Natural killer cell (primary cell): Measurements from ENCODE around the gene AGBL4. TPM values are rescaled to one million over a fixed set of nuclear protein-coding genes. Genes with fewer than 3 reads are reported as not detected.

Source experiments
- ATAC-seq, 3 donors: fragments of 150-1000 bp in 2 of 3; fragments of 200-7000 bp in 1 of 3; cut with Tn5 transposase; 1 replicate in 1 of 3; 2 replicates in 2 of 3; pipeline ENCODE4 v1.10.0; 2021; ENCODE audit warnings: mild to moderate bottlenecking in 2 of 3, moderate library complexity in 2 of 3
- DNase-seq, 2 donors: peaks; one replicate each; pipeline versions ENCODE4 v3.0.0 to v3.0.0-alpha.2; 2013 to 2021; ENCODE audit warnings: mixed read lengths in 1 of 2
- H3K27ac ChIP-seq: one replicate; pipeline ENCODE4 v1.5.1; 2013; ENCODE audit warnings: mild to moderate bottlenecking, low read length
- H3K27me3 ChIP-seq: one replicate; pipeline ENCODE4 v1.6.1; 2013; ENCODE audit warnings: low read length; ENCODE audit not compliant: control insufficient read depth, insufficient read depth
- H3K36me3 ChIP-seq: one replicate; pipeline ENCODE4 v1.6.1; 2013; ENCODE audit warnings: low read length; ENCODE audit not compliant: control insufficient read depth, insufficient read depth
- H3K4me1 ChIP-seq: one replicate; pipeline ENCODE4 v1.6.1; 2013; ENCODE audit warnings: low read length; ENCODE audit not compliant: control insufficient read depth, insufficient read depth
- H3K4me3 ChIP-seq: one replicate; pipeline ENCODE4 v1.5.1; 2013; ENCODE audit warnings: low read length
- H3K9me3 ChIP-seq: one replicate; pipeline ENCODE4 v1.6.1; 2013; ENCODE audit warnings: low read length; ENCODE audit not compliant: control insufficient read depth, insufficient read depth
- H3K27ac Mint-ChIP-seq, 2 donors: one replicate each; pipeline ENCODE4 v1.8.0; 2022; ENCODE audit warnings: mild to moderate bottlenecking in 2 of 2, mixed read lengths in 2 of 2, moderate library complexity in 1 of 2
- H3K27me3 Mint-ChIP-seq, 2 donors: one replicate each; pipeline ENCODE4 v1.8.0; 2022; ENCODE audit warnings: low read depth in 2 of 2, mixed read lengths in 2 of 2
- H3K36me3 Mint-ChIP-seq: one replicate; pipeline ENCODE4 v1.8.0; 2022; ENCODE audit warnings: mixed read lengths
- H3K4me1 Mint-ChIP-seq, 2 donors: one replicate each; pipeline ENCODE4 v1.8.0; 2022; ENCODE audit warnings: mixed read lengths in 2 of 2
- H3K4me3 Mint-ChIP-seq: one replicate; pipeline ENCODE4 v1.8.0; 2022; ENCODE audit warnings: mild to moderate bottlenecking, moderate library complexity, mixed read lengths
- H3K9me3 Mint-ChIP-seq, 2 donors: one replicate each; pipeline ENCODE4 v1.8.0; 2022; ENCODE audit warnings: mixed read lengths in 2 of 2
- WGBS: methylation state at CpG from one replicate; pipeline ENCODE4 v1.1.7; 2013; ENCODE audit warnings: missing lambda C conversion rate; ENCODE audit not compliant: insufficient coverage; 5-methylcytosine and 5-hydroxymethylcytosine counted together
- intact Hi-C: fragments of 100-400 bp; cut with micrococcal nuclease; formaldehyde crosslinking; loops from one replicate; pipeline ENCODE4 v1.14.2; 2022
- total RNA-seq, 4 donors: library from RNA; stranded (reverse); fragments of 120-200 nt in 1 of 4; gene quantifications; one replicate each; pipeline versions ENCODE4 v1.2.3 to v1.2.4, GENCODE V29; 2013 to 2022
- TF ChIP-seq, protein P1 (sequence below): fragments of 200-600 bp; IDR thresholded peaks from one replicate; pipeline ENCODE4 v1.8.0; 2022; ENCODE audit warnings: antibody characterized with exemption

AGBL4 gene
- total RNA-seq, 3 donors from 2014 or later (not counting 1 experiment from before 2014, with no cell fraction given), result not detected

GRCh38 chr1:48670234-48671020, 1353.3 kb downstream of the AGBL4 start:
- Mint-ChIP-seq H3K27me3 (peaks cover 0 to 10% of the 10 kb centered on the region in 2 donors), H3K4me3 (no peak overlapping the region), H3K9me3 (no peaks in the 10 kb centered on the region), H3K4me1 (no peaks in the 10 kb centered on the region), H3K27ac (no peak overlapping the region), H3K36me3 (no peaks in the 10 kb centered on the region)
- DNase-seq (no peak), ATAC-seq (no peak)
- Histone ChIP-seq H3K4me1 (no peaks in the 10 kb centered on the region), H3K27me3 (no peaks in the 10 kb centered on the region), H3K4me3 (no peak overlapping the region), H3K36me3 (no peaks in the 10 kb centered on the region), H3K27ac (no peak overlapping the region), H3K9me3 (no peaks in the 10 kb centered on the region)
- 76% methylated on average over 5 of the region's 5 CpGs for WGBS
- TF ChIP-seq, protein P1, sequence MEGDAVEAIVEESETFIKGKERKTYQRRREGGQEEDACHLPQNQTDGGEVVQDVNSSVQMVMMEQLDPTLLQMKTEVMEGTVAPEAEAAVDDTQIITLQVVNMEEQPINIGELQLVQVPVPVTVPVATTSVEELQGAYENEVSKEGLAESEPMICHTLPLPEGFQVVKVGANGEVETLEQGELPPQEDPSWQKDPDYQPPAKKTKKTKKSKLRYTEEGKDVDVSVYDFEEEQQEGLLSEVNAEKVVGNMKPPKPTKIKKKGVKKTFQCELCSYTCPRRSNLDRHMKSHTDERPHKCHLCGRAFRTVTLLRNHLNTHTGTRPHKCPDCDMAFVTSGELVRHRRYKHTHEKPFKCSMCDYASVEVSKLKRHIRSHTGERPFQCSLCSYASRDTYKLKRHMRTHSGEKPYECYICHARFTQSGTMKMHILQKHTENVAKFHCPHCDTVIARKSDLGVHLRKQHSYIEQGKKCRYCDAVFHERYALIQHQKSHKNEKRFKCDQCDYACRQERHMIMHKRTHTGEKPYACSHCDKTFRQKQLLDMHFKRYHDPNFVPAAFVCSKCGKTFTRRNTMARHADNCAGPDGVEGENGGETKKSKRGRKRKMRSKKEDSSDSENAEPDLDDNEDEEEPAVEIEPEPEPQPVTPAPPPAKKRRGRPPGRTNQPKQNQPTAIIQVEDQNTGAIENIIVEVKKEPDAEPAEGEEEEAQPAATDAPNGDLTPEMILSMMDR, result no peak
- intact Hi-C loops, result no loop called here

DNA sequence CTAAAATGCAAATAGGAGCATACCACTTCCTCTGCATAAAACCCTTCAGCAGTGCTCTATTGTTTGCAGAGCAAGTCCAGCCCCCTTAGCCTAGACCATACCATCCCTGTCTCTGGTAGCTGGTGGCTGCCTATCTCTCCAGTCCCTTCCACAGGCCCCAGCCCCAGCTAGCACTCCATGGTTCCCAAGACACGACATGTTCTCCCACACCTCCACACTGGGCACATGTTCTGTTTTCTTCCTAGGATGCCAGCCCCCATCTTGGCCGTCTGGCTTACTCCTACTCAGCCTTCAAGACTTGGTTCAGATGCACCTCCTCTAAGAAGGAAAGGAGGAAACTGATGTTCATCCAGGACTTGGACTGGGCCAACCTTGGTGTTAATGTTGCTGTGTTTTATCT, 1355.4 kb downstream of the AGBL4 start:
- Mint-ChIP-seq H3K36me3 (no peaks in the 10 kb centered on the region), H3K27ac (no peak overlapping the region), H3K4me1 (no peaks in the 10 kb centered on the region), H3K9me3 (no peaks in the 10 kb centered on the region), H3K4me3 (no peak overlapping the region), H3K27me3 (peaks cover 10 to 16% of the 10 kb centered on the region in 2 donors)
- Histone ChIP-seq H3K4me1 (no peaks in the 10 kb centered on the region), H3K4me3 (no peak overlapping the region), H3K27ac (no peak overlapping the region), H3K9me3 (no peaks in the 10 kb centered on the region), H3K27me3 (no peaks in the 10 kb centered on the region), H3K36me3 (no peaks in the 10 kb centered on the region)
- DNase-seq (no peak), ATAC-seq (no peak)
- TF ChIP-seq, protein P1, result no peak
- intact Hi-C loops, result no loop called here
- whole genome bisulfite sequencing, result 71% methylated on average over 2 of the region's 2 CpGs

DNA sequence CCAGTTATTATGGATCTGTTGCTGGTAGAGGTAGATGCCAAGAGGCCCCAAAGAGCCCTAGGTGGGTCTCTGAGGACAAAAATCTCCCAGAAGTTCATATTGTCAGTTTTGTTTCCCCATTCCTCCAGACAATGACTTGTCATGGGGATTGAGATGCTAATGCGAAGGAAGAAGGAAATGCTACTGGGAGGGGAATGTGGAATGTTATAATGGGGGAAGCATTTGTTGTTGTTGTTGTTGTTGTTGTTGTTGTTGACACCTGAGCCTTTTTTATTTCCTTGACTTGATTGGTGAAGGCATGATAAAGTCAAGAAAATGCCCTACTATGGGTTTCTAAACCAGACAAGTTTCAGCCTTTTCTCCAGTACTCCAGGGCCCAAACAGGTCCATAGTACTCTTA, 1356.0 kb downstream of the AGBL4 start:
- Histone ChIP-seq H3K27ac (no peak overlapping the region), H3K4me3 (no peak overlapping the region), H3K27me3 (no peaks in the 10 kb centered on the region), H3K36me3 (no peaks in the 10 kb centered on the region), H3K4me1 (no peaks in the 10 kb centered on the region), H3K9me3 (no peaks in the 10 kb centered on the region)
- 88% methylated on average over 1 of the region's 1 CpG for WGBS
- Mint-ChIP-seq H3K36me3 (no peaks in the 10 kb centered on the region), H3K27ac (no peak overlapping the region), H3K27me3 (peaks cover 11 to 16% of the 10 kb centered on the region in 2 donors), H3K4me3 (no peak overlapping the region), H3K9me3 (no peaks in the 10 kb centered on the region), H3K4me1 (no peaks in the 10 kb centered on the region)
- no peak for ATAC-seq
- TF ChIP-seq, protein P1, result no peak
- intact Hi-C loops, result no loop called here
- DNase-seq, result no peak
